Chondrocyte (in vitro differentiated cells): ENCODE results near the gene ZMYM4. TPM values are rescaled to one million over a fixed set of nuclear protein-coding genes. Genes with fewer than 3 reads are reported as not detected.

Source experiments
- DNase-seq: peaks from one replicate; pipeline ENCODE4 v3.0.0; 2021; ENCODE audit warnings: mixed read lengths, low spot score
- H3K27ac Mint-ChIP-seq: one replicate; pipeline ENCODE4 v1.8.0; 2021; ENCODE audit warnings: mild to moderate bottlenecking, moderate library complexity, mixed read lengths; ENCODE audit not compliant: unreplicated experiment
- H3K27me3 Mint-ChIP-seq: 2 replicates; pipeline ENCODE4 v1.8.0; 2021; ENCODE audit warnings: low read depth, mixed read lengths
- H3K36me3 Mint-ChIP-seq: 2 replicates; pipeline ENCODE4 v1.8.0; 2021; ENCODE audit warnings: low read depth, mixed read lengths
- H3K4me1 Mint-ChIP-seq: 2 replicates; pipeline ENCODE4 v1.8.0; 2021; ENCODE audit warnings: low read depth, mild to moderate bottlenecking, mixed read lengths
- H3K4me3 Mint-ChIP-seq: one replicate; pipeline ENCODE4 v1.8.0; 2021; ENCODE audit warnings: mild to moderate bottlenecking, moderate library complexity, mixed read lengths; ENCODE audit not compliant: unreplicated experiment
- H3K9me3 Mint-ChIP-seq: 2 replicates; pipeline ENCODE4 v1.8.0; 2021; ENCODE audit warnings: low read depth, mixed read lengths
- total RNA-seq: library from RNA; stranded (reverse); gene quantifications from 3 replicates; pipeline ENCODE4 v1.2.1, GENCODE V29; 2021
- TF ChIP-seq, protein P1 (sequence below): fragments of 200-600 bp; sonication (generic); IDR thresholded peaks from 2 replicates; pipeline ENCODE4 v1.5.0; 2021; ENCODE audit warnings: antibody characterized with exemption, mild to moderate bottlenecking, moderate library complexity

ZMYM4 gene
- total RNA-seq, 1 donor from 2014 or later = 51.0 TPM

DNA sequence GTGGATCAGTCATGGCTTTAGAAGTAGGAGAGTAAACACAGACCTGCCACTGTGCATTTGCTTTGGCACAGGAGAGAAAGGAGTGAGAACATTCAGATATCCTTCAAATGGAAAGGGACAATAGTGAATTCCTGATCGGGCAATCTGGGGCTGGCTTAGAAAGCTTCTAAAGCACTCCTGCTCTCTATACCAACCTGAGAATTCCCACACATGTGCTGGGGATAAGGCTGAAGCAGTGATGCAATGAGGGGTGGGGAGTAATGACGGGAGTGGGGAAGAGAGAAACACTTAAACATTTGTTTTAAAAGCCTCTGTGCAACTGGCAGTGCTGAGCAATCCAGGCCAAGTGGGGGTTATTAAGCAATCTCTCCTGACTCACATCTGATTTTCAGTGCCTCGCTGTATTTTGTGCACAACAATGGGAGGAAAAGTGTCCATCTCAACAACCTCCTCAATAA, 179.9 kb downstream of the ZMYM4 start:
- no peak overlapping the region for H3K4me3 Mint-ChIP-seq
- H3K9me3 Mint-ChIP-seq = no peaks in the 10 kb centered on the region
- peaks cover 9% of the 10 kb centered on the region for H3K36me3 Mint-ChIP-seq
- H3K4me1 Mint-ChIP-seq = peaks cover 15% of the 10 kb centered on the region
- no peaks in the 10 kb centered on the region for H3K27me3 Mint-ChIP-seq
- TF ChIP-seq, protein P1, sequence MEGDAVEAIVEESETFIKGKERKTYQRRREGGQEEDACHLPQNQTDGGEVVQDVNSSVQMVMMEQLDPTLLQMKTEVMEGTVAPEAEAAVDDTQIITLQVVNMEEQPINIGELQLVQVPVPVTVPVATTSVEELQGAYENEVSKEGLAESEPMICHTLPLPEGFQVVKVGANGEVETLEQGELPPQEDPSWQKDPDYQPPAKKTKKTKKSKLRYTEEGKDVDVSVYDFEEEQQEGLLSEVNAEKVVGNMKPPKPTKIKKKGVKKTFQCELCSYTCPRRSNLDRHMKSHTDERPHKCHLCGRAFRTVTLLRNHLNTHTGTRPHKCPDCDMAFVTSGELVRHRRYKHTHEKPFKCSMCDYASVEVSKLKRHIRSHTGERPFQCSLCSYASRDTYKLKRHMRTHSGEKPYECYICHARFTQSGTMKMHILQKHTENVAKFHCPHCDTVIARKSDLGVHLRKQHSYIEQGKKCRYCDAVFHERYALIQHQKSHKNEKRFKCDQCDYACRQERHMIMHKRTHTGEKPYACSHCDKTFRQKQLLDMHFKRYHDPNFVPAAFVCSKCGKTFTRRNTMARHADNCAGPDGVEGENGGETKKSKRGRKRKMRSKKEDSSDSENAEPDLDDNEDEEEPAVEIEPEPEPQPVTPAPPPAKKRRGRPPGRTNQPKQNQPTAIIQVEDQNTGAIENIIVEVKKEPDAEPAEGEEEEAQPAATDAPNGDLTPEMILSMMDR = no peak
- DNase-seq = no peak
- H3K27ac Mint-ChIP-seq = no peak overlapping the region

DNA sequence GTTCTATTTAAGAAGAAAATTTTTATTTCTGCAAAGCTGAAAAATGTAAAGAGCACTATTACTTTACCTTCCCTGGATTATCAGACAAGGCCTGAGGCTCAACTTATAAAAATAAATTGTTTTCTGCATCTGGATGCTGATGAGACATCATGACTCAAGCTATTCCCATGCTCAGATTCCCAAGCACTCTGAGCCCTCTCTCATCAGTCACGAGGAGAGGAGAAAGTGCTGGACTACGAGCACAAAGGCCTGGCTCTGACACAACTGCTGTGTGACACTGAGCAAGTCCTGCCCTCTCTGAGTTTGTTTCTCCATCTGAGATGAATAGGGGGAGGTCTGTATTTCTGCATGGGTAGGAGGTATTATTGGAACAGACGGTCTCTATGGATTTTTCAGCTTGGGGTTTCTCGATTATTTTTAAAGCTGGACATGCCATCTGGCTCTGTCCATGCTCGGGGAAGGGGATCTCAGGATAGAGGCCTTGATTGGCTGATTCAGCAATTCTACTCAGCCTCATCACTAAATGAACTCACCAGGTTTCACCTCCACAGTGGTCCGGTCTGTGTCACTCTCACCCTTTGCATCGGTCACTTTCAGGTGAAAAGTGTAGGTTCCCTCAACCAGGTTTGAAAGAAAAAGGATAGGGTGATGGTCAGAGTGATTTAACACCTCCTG, 181.0 kb downstream of the ZMYM4 start:
- H3K27me3 Mint-ChIP-seq = no peaks in the 10 kb centered on the region
- DNase-seq = no peak
- TF ChIP-seq, protein P1 = no peak
- peaks cover 12% of the 10 kb centered on the region for H3K36me3 Mint-ChIP-seq
- H3K9me3 Mint-ChIP-seq = no peaks in the 10 kb centered on the region
- H3K4me1 Mint-ChIP-seq = peaks cover 16% of the 10 kb centered on the region
- H3K4me3 Mint-ChIP-seq = no peak overlapping the region
- H3K27ac Mint-ChIP-seq = peak overlapping the region; percentile 50

DNA sequence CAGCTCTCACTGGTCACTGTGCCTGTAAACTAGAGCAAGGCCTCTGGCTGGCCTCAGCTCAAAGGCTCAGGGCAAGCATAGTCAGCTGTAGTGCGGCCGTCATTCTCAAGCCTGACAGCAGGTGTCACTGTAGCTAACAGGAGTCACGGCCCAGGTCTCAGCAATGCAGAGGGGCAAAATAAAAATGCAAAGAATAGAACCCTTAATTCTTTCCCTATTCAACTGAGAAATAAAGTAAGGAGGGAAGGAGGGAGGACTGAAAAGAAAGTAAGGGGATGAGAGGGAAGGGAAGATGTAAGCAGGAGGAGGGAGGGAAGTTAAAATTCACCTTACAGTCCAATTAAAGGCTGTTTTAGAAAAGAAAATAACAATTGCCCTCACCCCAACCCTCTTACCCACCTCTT, 182.6 kb downstream of the ZMYM4 start:
- Mint-ChIP-seq H3K4me1 (peaks cover 24% of the 10 kb centered on the region), H3K9me3 (no peaks in the 10 kb centered on the region), H3K36me3 (peaks cover 12% of the 10 kb centered on the region), H3K27ac (peak overlapping the region; percentile 42), H3K27me3 (no peaks in the 10 kb centered on the region), H3K4me3 (no peak overlapping the region)
- no peak for DNase-seq
- TF ChIP-seq, protein P1 = peak; percentile 93

DNA sequence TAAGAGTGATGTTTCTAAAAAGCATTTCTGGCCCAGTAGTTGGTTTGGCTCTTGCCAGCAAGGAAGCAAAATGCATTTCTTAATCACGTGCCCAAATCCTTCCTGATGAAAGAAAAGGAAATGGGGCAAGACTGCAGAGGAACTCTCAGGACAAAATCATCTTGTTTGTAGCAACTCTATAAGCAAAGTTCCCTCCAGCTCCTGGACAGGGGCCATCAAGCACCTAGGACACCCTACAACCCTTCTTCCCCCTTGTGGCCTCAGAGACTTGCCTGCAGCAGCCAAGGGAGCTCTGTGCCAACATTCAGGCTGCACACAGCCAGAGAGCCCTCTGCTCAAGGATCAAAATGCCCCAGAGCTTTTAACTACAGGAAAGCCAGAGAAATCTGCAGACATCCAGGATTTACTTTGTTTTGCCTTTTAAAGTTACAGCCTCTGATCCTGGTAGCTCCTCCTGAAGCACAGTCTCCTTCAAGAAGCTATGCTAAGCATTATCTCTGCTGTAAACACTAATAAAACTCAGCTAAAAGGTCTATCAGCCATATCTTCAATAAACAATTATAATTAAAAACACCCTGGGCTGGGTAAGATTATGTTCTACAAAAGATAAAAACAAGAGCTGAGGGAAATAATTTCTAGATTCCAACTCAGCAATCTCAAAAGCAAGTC, 183.7 kb downstream of the ZMYM4 start:
- Mint-ChIP-seq H3K27me3 (no peaks in the 10 kb centered on the region), H3K4me1 (peaks cover 24% of the 10 kb centered on the region), H3K27ac (peak overlapping the region; percentile 80), H3K9me3 (no peaks in the 10 kb centered on the region), H3K4me3 (no peak overlapping the region), H3K36me3 (peaks cover 13% of the 10 kb centered on the region)
- TF ChIP-seq, protein P1 = no peak
- no peak for DNase-seq

DNA sequence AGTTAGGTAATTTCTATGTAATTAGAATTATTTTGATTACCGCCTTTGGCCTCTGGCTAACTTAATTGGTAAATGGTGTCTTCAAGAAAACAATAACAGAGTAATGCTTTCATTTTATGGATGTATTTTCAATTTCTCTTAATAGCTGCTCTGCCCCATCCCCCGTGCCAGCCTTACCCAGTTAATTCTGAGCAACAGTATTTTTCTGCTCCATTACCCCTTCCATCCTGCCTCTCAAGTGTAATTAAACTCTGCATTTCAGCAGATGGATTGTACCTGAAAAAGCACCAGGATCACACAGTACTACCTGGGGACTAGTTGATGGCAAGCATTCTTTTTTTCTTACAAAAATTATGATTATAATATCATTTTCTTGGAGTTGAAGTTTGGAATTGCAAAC, 184.5 kb downstream of the ZMYM4 start:
- no peak overlapping the region for H3K4me3 Mint-ChIP-seq
- peaks cover 13% of the 10 kb centered on the region for H3K36me3 Mint-ChIP-seq
- no peak for DNase-seq
- H3K9me3 Mint-ChIP-seq = no peaks in the 10 kb centered on the region
- TF ChIP-seq, protein P1 = no peak
- no peaks in the 10 kb centered on the region for H3K27me3 Mint-ChIP-seq
- H3K27ac Mint-ChIP-seq = no peak overlapping the region
- peaks cover 24% of the 10 kb centered on the region for H3K4me1 Mint-ChIP-seq
